AG10803 (cell line): ENCODE results near the gene PGA4.

Experiments
- DNase-seq: peaks from one replicate; pipeline ENCODE4 v3.0.0; 2010; ENCODE audit warnings: low read depth
- H3K4me3 ChIP-seq: 2 replicates; pipeline ENCODE4 v1.5.1; 2011; ENCODE audit warnings: mild to moderate bottlenecking, low read length, control low read depth
- TF ChIP-seq, protein P1 (sequence below): conservative IDR thresholded peaks from 2 replicates; pipeline ENCODE4 v1.5.1; 2011; ENCODE audit warnings: mild to moderate bottlenecking, low read length, control low read depth, inconsistent platforms

Gene PGA4

DNA sequence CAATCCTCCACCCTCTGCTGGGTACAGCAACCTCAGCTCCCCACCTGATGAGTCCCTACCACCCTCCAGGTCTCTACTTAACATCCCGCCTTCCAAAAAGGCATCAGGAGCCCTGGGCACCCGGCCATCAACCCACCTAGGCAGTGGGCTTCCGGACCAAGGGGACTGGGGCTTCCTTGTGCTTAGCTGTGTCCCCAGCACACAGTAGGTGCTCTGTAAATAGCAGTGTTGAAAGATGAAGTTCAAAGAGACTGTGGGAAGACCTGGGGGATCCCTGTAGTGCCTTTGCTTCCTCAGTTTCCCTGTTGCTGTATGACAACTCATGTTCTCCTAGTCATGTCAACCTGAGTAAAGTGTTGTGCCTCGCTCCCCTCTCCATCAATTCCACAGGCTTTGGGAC, 51.9 kb downstream of the PGA4 start:
- TF ChIP-seq, protein P1, sequence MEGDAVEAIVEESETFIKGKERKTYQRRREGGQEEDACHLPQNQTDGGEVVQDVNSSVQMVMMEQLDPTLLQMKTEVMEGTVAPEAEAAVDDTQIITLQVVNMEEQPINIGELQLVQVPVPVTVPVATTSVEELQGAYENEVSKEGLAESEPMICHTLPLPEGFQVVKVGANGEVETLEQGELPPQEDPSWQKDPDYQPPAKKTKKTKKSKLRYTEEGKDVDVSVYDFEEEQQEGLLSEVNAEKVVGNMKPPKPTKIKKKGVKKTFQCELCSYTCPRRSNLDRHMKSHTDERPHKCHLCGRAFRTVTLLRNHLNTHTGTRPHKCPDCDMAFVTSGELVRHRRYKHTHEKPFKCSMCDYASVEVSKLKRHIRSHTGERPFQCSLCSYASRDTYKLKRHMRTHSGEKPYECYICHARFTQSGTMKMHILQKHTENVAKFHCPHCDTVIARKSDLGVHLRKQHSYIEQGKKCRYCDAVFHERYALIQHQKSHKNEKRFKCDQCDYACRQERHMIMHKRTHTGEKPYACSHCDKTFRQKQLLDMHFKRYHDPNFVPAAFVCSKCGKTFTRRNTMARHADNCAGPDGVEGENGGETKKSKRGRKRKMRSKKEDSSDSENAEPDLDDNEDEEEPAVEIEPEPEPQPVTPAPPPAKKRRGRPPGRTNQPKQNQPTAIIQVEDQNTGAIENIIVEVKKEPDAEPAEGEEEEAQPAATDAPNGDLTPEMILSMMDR: no peak
- H3K4me3 ChIP-seq: no peak overlapping the region
- no peak for DNase-seq

DNA sequence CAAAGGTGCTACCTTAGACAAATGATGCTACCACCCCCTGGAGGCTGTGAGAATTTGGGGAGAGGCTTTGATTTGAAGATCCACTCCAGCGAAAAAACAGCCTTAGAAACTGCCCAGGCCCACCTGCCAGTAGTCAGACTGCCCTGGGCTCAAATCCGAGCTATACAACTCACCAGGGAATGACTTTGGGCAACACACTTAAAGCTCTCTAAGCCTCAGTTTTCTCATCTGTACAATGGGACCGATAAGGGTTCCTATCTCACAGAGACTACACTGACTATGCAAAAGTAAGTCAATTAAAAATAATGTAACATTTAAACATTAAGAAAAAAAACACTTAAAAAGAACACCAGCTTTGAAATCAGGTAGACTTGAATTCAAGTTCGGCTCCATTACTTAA, 53.0 kb downstream of the PGA4 start:
- TF ChIP-seq, protein P1: no peak
- no peak for DNase-seq
- H3K4me3 ChIP-seq: no peak overlapping the region

DNA sequence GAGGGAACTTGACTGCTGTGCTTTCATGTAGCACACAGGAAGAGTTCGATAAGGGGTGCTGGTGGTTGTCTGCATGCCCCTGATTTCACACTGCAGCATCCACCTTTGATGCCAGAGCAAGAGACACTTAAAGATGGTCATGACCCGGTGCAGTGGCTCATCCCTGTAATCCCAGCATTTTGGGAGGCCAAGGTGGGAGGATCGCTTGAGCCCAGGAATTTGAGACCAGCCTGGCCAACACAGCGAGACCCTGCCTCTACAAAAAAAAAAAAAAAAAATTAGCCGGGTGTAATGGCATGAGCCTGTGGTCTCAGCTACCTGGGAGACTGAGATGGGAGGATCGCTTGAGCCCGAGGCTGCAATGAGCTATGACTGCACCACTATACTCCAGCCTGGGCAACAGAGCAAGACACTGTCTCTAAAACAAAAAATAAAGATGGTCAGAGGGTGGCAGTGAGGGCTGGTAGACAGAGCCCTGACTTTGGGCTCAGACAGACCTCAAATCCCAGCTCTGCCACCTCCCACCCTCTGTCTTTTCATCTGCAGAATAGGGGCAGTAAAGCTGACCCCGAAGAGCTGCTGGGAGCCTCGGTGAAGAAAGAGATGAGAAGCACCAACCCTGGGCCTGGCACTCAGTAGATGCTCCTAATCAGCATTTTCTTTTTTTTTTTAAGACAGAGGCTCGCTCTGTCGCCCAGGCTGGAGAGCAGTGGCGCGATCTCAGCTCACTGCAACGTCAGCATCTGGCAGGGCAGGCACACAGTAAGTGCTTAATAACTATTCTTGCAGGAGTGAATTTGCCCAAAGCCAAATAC, 55.2 kb downstream of the PGA4 start:
- TF ChIP-seq, protein P1: no peak
- no peak for DNase-seq
- H3K4me3 ChIP-seq: no peak overlapping the region

DNA sequence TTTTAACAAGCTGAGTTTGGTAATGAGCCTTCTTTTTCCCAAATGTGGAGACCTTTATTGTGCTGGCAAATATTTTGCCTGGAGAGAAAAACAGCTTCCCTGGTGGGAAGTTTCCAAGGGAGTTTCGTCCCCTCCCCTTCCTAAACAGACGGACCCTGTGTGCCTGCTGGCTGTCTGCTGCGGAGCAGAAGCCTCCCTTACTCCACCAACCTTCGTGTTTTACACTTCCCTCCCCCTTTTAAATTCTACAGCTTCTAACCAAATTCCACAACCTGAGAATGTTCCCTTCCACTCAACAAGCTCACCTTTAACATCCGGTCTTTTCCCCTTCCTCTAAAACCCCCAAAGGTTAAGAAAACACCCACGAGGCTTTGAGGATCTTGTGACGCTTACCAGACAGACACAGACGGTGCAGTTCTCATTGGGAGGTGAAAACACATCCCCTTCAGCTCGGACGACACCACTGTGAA, 55.9 kb downstream of the PGA4 start:
- DNase-seq: no peak
- TF ChIP-seq, protein P1: no peak
- no peak overlapping the region for H3K4me3 ChIP-seq

DNA sequence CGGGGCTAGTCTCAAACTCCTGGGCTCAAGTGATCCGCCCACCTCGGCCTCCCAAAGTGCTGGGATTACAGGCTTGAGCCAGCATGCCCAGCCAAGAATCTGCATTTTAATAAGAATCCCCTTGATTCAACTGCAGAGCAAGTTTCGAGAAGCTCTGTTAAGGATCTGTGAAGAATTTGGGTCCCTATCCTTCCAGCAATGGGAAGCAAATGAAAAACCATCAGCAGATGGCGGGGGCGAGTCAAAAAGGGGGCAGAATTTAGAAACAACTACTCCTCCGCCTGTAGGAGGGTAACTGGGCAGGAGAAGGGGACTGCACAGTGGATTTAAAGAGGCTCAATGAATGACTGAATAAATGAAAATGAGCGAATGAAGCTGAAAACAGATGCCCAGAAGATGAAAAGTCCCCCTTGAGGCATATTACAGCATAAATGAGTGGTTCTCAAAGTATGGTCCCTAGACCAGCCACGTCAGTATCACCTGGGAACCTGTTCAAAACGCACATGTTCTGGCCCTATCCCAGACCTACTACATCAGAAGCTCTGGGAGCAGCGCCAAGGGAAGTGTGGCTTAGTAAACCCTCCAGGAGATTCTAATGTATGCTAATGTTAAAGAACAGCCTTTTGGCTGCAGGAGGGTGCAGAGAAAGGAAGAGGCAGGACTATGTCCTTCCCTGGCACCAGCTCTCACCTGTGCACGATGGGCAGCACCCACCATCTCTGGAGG, 58.0 kb downstream of the PGA4 start:
- H3K4me3 ChIP-seq: no peak overlapping the region
- TF ChIP-seq, protein P1: no peak
- DNase-seq: no peak

DNA sequence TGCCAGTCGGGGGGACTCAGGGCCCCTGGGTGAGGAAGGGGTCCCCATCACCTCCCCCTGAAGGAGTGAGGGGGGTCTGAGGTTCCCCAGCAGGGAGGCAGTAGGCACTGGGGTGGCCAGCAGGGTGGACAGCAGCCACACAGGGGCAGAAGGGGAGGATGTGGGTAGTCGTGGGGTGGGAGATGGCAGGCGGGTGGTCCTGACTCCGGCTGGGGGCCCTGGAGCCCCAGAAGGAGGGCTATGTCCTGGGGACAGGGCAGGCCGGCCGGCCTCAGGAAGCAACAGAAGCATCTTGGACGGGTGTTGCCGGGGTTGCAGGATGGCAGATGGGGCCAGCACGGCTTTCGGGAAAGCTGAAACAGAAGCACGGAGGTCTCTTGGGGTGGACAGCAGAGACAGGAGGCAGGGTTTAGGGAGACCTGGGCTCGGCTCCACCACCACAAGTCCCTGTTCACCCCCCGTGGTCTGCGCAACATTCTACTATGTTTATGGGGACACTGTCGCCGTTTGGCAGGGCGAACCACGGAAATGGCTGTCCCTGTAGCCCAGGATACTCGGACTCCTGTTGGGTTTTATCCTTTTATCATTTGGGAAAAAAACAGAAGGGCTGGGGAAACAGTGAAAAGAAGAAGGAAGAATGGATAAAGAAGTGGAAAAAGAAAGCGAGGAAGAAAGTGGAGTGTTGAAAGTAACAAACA, 58.9 kb downstream of the PGA4 start:
- TF ChIP-seq, protein P1: no peak
- H3K4me3 ChIP-seq: no peak overlapping the region
- DNase-seq: no peak
